GM12878 (cell line): Measurements from ENCODE around the gene FAM241A. TPM values are rescaled to one million over a fixed set of nuclear protein-coding genes. Genes with fewer than 3 reads are reported as not detected.
A peak's percentile ranks its signal among the peaks of the same experiment; 100 is the strongest.
"Not testable (repeated sequence)": the region's sequence is repeated elsewhere in the genome, so short reads cannot be mapped to it uniquely, and the experiment has no call there.

Source experiments
- ATAC-seq: fragments of 200-7000 bp; cut with Tn5 transposase; 3 replicates; pipeline ENCODE4 v1.9.1; 2020; ENCODE audit warnings: mild to moderate bottlenecking, moderate library complexity
- BruUV-seq: library from RNA; stranded (reverse); fragments of 400-500 nt; replicated peaks from 2 replicates; lab custom pipeline; 2021; lab: Mats Ljungman, UMichigan
- CTCF ChIA-PET: fragments of 300-600 bp; sonication (Branson Sonifier 250); formaldehyde crosslinking; extraction: SDS; loops from one replicate; lab custom pipeline; 2021; ENCODE audit warnings: inconsistent platforms; lab: Yijun Ruan, JAX
- POLR2A ChIA-PET: fragments of 350-600 bp; formaldehyde crosslinking; extraction: SDS; loops from one replicate; lab custom pipeline; 2021; ENCODE audit warnings: inconsistent platforms; lab: Charles Lee
- RAD21 ChIA-PET: fragments of 300-600 bp; sonication (Branson Sonifier 250); formaldehyde crosslinking; loops from one replicate; lab custom pipeline; 2023; ENCODE audit warnings: antibody characterized with exemption; ENCODE audit not compliant: unreplicated experiment; lab: Charles Lee
- SMC1A ChIA-PET: fragments of 300-600 bp; sonication (Branson Sonifier 250); formaldehyde crosslinking; loops from one replicate; lab custom pipeline; 2023; ENCODE audit not compliant: unreplicated experiment, uncharacterized antibody; lab: Charles Lee
- DNase-seq: peaks from one replicate; pipeline ENCODE4 v3.0.0-alpha.2; 2011; ENCODE audit warnings: low read depth, low spot score
- FAIRE-seq: peaks from 3 replicates; lab custom pipeline; 2011; peaks lifted over from hg19 to GRCh38; lab: Jason Lieb, UNC
- H2AFZ ChIP-seq: 2 replicates; pipeline ENCODE4 v1.6.0; 2011; ENCODE audit warnings: low read depth, low read length, control low read depth; ENCODE audit not compliant: control insufficient read depth
- H3K27ac ChIP-seq: 2 replicates; pipeline ENCODE4 v1.5.1; 2011; ENCODE audit warnings: control low read depth; ENCODE audit not compliant: control insufficient read depth, insufficient read depth
- H3K27me3 ChIP-seq, 2 experiments: replicated peaks in 1 of 2; 2 replicates each; pipeline versions ENCODE4 v1.6.0 to v1.6.1; 2011; ENCODE audit warnings: low read length in 1 of 2; ENCODE audit not compliant: control insufficient read depth in 2 of 2, insufficient read depth in 2 of 2
- H3K36me3 ChIP-seq, 2 experiments: 2 replicates each; pipeline ENCODE4 v1.5.1; 2011; ENCODE audit warnings: low read length in 1 of 2; ENCODE audit not compliant: control insufficient read depth in 2 of 2, insufficient read depth in 2 of 2
- H3K4me1 ChIP-seq: 2 replicates; pipeline ENCODE4 v1.6.1; 2011; ENCODE audit warnings: mild to moderate bottlenecking, low read length, moderate library complexity, mixed read lengths; ENCODE audit not compliant: control insufficient read depth, insufficient read depth
- H3K4me2 ChIP-seq: 2 replicates; pipeline ENCODE4 v1.6.0; 2011; ENCODE audit warnings: control low read depth; ENCODE audit not compliant: control insufficient read depth, insufficient read depth
- H3K4me3 ChIP-seq: fragments of 200-600 bp; sonication (generic); 2 replicates; pipeline ENCODE4 v1.5.1; 2016
- H3K79me2 ChIP-seq: 2 replicates; pipeline ENCODE4 v1.6.0; 2011; ENCODE audit warnings: low read length; ENCODE audit not compliant: control insufficient read depth, insufficient read depth
- H3K9ac ChIP-seq: 2 replicates; pipeline ENCODE4 v1.8.0; 2011; ENCODE audit warnings: low read length, control low read depth, mixed read lengths; ENCODE audit not compliant: control insufficient read depth, insufficient read depth
- H3K9me3 ChIP-seq: replicated peaks from 3 replicates; pipeline ENCODE4 v1.5.1; 2011; ENCODE audit warnings: mild to moderate bottlenecking, low read length; ENCODE audit not compliant: control insufficient read depth, insufficient read depth
- H4K20me1 ChIP-seq: 2 replicates; pipeline ENCODE4 v1.6.0; 2011; ENCODE audit not compliant: control insufficient read depth, insufficient read depth
- BACH1 ChIP-seq: fragments of 450-650 bp; IDR thresholded peaks from 2 replicates; pipeline ENCODE4 v1.6.1; 2017; ENCODE audit warnings: mild to moderate bottlenecking, borderline replicate concordance
- BCL3 ChIP-seq: IDR thresholded peaks from 2 replicates; pipeline ENCODE4 v1.6.1; 2011; ENCODE audit warnings: borderline replicate concordance, low read depth, mild to moderate bottlenecking, moderate library complexity, low read length; ENCODE audit not compliant: insufficient read depth, poor library complexity, severe bottlenecking
- BMI1 ChIP-seq: fragments of 450-650 bp; IDR thresholded peaks from 2 replicates; pipeline ENCODE4 v1.6.1; 2016; ENCODE audit warnings: mild to moderate bottlenecking, moderate library complexity, borderline replicate concordance
- HDAC2 ChIP-seq: fragments of 200-600 bp; sonication (generic); IDR thresholded peaks from 2 replicates; pipeline ENCODE4 v1.6.1; 2017
- MEF2B ChIP-seq: fragments of 450-650 bp; IDR thresholded peaks from 2 replicates; pipeline ENCODE4 v1.6.1; 2018; ENCODE audit warnings: mild to moderate bottlenecking, moderate library complexity; ENCODE audit not compliant: partially characterized antibody, poor library complexity, severe bottlenecking
- MXI1 ChIP-seq: fragments of 150-350 bp; IDR thresholded peaks from 2 replicates; pipeline ENCODE4 v1.6.1; 2011; ENCODE audit warnings: low read depth, mild to moderate bottlenecking, inconsistent platforms, low read length, improper control_type of control experiment
- NFIC ChIP-seq: IDR thresholded peaks from 2 replicates; pipeline ENCODE4 v1.6.1; 2012; ENCODE audit warnings: low read depth, mild to moderate bottlenecking, inconsistent platforms, low read length, moderate library complexity
- NFXL1 ChIP-seq: fragments of 450-650 bp; IDR thresholded peaks from 2 replicates; pipeline ENCODE4 v1.6.1; 2017; ENCODE audit warnings: antibody characterized with exemption, mild to moderate bottlenecking, borderline replicate concordance
- NR2F1 ChIP-seq: fragments of 450-650 bp; conservative IDR thresholded peaks from 2 replicates; pipeline ENCODE4 v1.6.1; 2017; ENCODE audit warnings: mild to moderate bottlenecking
- NRF1 ChIP-seq: conservative IDR thresholded peaks from 2 replicates; pipeline ENCODE4 v1.6.1; 2011; ENCODE audit warnings: mild to moderate bottlenecking, low read depth, low read length, improper control_type of control experiment
- RBBP5 ChIP-seq: fragments of 200-600 bp; sonication (generic); conservative IDR thresholded peaks from 2 replicates; pipeline ENCODE4 v1.6.1; 2016
- RUNX3 ChIP-seq: IDR thresholded peaks from 2 replicates; pipeline ENCODE4 v1.6.1; 2012; ENCODE audit warnings: low read length, inconsistent platforms
- SKIL ChIP-seq: fragments of 450-650 bp; IDR thresholded peaks from 2 replicates; pipeline ENCODE4 v1.6.1; 2017; ENCODE audit warnings: mild to moderate bottlenecking, low read depth, inconsistent platforms; ENCODE audit not compliant: poor library complexity, severe bottlenecking
- SUZ12 ChIP-seq: fragments of 200-600 bp; sonication (generic); IDR thresholded peaks from one replicate; pipeline ENCODE4 v1.6.1; 2018; ENCODE audit warnings: antibody characterized with exemption, mild to moderate bottlenecking; ENCODE audit not compliant: unreplicated experiment
- TCF7 ChIP-seq: IDR thresholded peaks from 2 replicates; pipeline ENCODE4 v1.6.1; 2014; ENCODE audit warnings: antibody characterized with exemption, borderline replicate concordance
- WGBS: methylation state at CpG from one replicate; pipeline ENCODE4 v1.1.6; 2016; ENCODE audit warnings: low lambda C conversion rate; ENCODE audit not compliant: insufficient replicate concordance, insufficient coverage; ENCODE audit errors: missing lambda C conversion rate; 5-methylcytosine and 5-hydroxymethylcytosine counted together
- in situ Hi-C: fragments of 300-500 bp; cut with MboI; formaldehyde crosslinking; loops from 9 replicates; pipeline ENCODE4 v1.14.3; 2018; ENCODE audit warnings: mixed read lengths
- intact Hi-C: fragments of 100-400 bp; cut with micrococcal nuclease; formaldehyde crosslinking; loops from one replicate; pipeline ENCODE4 v1.14.2; 2022; ENCODE audit not compliant: unreplicated experiment
- polyA plus RNA-seq, 11 experiments: library from polyadenylated mRNA; depleted of rRNA in 4 of 11; unstranded in 6 of 11; stranded (reverse) in 5 of 11; fragments of >200 nt; fragmentation: Nextera tagmentation in 4 of 11; fragmentation: Illumina TruSeq in 1 of 11; extraction: Ambion mirVana in 4 of 11; extraction: Trizol in 1 of 11; gene quantifications; 1 replicate in 1 of 11; 2 replicates in 10 of 11; pipeline versions ENCODE4 v1.2.1 to v1.2.3, GENCODE V29; 2011 to 2016; ENCODE audit warnings: inconsistent platforms in 2 of 11, missing spikeins in 2 of 11, low read depth in 1 of 11
- total RNA-seq, 4 experiments: library from RNA; depleted of rRNA in 3 of 4; stranded (reverse); fragments of >200 nt in 3 of 4; fragmentation: Illumina TruSeq in 1 of 4; extraction: Trizol in 1 of 4; gene quantifications; 2 replicates each; pipeline versions ENCODE4 v1.2.1 to v1.2.3, GENCODE V29; 2013 to 2021

Gene FAM241A
- total and polyA plus RNA-seq, 10 of the 15 experiments (the other 5 are each of a cell fraction or from before 2014, with no cell fraction given), result 0.20 to 7.5 (median 2.4) TPM

GRCh38 chr4:112175840-112176239, 30.6 kb downstream of the FAM241A start (continued):
- TF ChIP-seq RUNX3 (no peak), MXI1 (no peak)

GRCh38 chr4:112176596-112176995, 31.3 kb downstream of the FAM241A start:
- TF ChIP-seq RBBP5, result no peak
- TF ChIP-seq BMI1, result no peak
- TF ChIP-seq SUZ12, result no peak
- TF ChIP-seq TCF7, result no peak
- TF ChIP-seq RUNX3, result peak; percentile 67
- no peak for TF ChIP-seq HDAC2
- TF ChIP-seq NRF1, result no peak
- TF ChIP-seq NR2F1, result no peak
- TF ChIP-seq NFIC, result peak; percentile 22; the same call in 1 of the 2 replicates
- TF ChIP-seq BACH1, result no peak
- no peak for TF ChIP-seq BCL3
- no peak for TF ChIP-seq NFXL1
- no peak for TF ChIP-seq SKIL
- no peak for TF ChIP-seq MEF2B
- ATAC-seq, result no peak
- Histone ChIP-seq H3K79me2 (no peaks in the 10 kb centered on the region), H3K9ac (no peak overlapping the region), H4K20me1 (no peaks in the 10 kb centered on the region), H3K36me3 (no peaks in the 10 kb centered on the region), H3K4me3 (no peak overlapping the region), H2AFZ (no peak overlapping the region), H3K4me2 (no peak overlapping the region), H3K27me3 (no peaks in the 10 kb centered on the region), H3K27ac (no peak overlapping the region), H3K9me3 (no peaks in the 10 kb centered on the region), H3K4me1 (peaks cover 11% of the 10 kb centered on the region; the same call in 1 of the 2 replicates)
- intact Hi-C loops (no loop called here), in situ Hi-C loops (no loop called here)
- WGBS, result 64% methylated on average over 2 of the region's 2 CpGs
- BruUV-seq, result no TSS peak
- POLR2A ChIA-PET, result no interaction called here
- DNase-seq, result no peak
- SMC1A ChIA-PET, result interaction anchor here (1.1 kb wide), 1 partner anchor 25 kb away, joined by 3 read pairs; no protein-coding TSS in a partner anchor
- CTCF ChIA-PET, result no interaction called here
- FAIRE-seq, result no peak
- RAD21 ChIA-PET, result no interaction called here

- H3K27ac ChIP-seq, H3K9ac ChIP-seq, H3K27me3 ChIP-seq, SMC1A ChIA-PET, H4K20me1 ChIP-seq, CTCF ChIA-PET, RAD21 ChIA-PET, ATAC-seq, H3K36me3 ChIP-seq, FAIRE-seq, H3K4me1 ChIP-seq, intact Hi-C loops, POLR2A ChIA-PET, in situ Hi-C loops, H3K9me3 ChIP-seq, H2AFZ ChIP-seq, H3K79me2 ChIP-seq, BruUV-seq, H3K4me3 ChIP-seq, DNase-seq, H3K4me2 ChIP-seq: not testable (repeated sequence)
- 90% methylated on average over 3 of the region's 3 CpGs for WGBS
Measured at GRCh38 chr4:112178741-112179140, 33.5 kb downstream of the FAM241A start.
